CMK (cell line): Measurements from ENCODE around the gene TMEM53.

Source experiments
- DNase-seq: peaks from one replicate; pipeline ENCODE4 v3.0.0-alpha.2; 2010; ENCODE audit warnings: low read depth

The TMEM53 gene

GRCh38 chr1:44696789-44697345 lies 22.6 kb upstream of the TMEM53 start:
- DNase-seq = no peak

- no peak for DNase-seq
Measured at GRCh38 chr1:44696101-44696500, 21.8 kb upstream of the TMEM53 start.

- no peak for DNase-seq
Measured at GRCh38 chr1:44695671-44696070, 21.4 kb upstream of the TMEM53 start.

GRCh38 chr1:44694863-44695478 lies 20.7 kb upstream of the TMEM53 start:
- DNase-seq = no peak

- DNase-seq = no peak
Measured at GRCh38 chr1:44693900-44694299, 19.6 kb upstream of the TMEM53 start.

- DNase-seq = no peak
Measured at GRCh38 chr1:44693159-44693558, 18.9 kb upstream of the TMEM53 start.

- no peak for DNase-seq
Measured at GRCh38 chr1:44689447-44689765, 15.1 kb upstream of the TMEM53 start.

GRCh38 chr1:44688760-44689446 lies 14.6 kb upstream of the TMEM53 start:
- DNase-seq = no peak

GRCh38 chr1:44685881-44686280 lies 11.6 kb upstream of the TMEM53 start:
- no peak for DNase-seq

- DNase-seq = no peak
Measured at GRCh38 chr1:44685218-44685617, 10.9 kb upstream of the TMEM53 start.

- no peak for DNase-seq
Measured at GRCh38 chr1:44684525-44684924, 10.2 kb upstream of the TMEM53 start.

- DNase-seq = no peak
Measured at GRCh38 chr1:44682883-44683265, 8.6 kb upstream of the TMEM53 start.

GRCh38 chr1:44681905-44682882 lies 7.9 kb upstream of the TMEM53 start:
- DNase-seq = no peak

- no peak for DNase-seq
Measured at GRCh38 chr1:44679468-44679867, 5.2 kb upstream of the TMEM53 start.

- DNase-seq = no peak
Measured at GRCh38 chr1:44678626-44679025, 4.3 kb upstream of the TMEM53 start.

- DNase-seq = no peak
Measured at GRCh38 chr1:44678120-44678519, 3.8 kb upstream of the TMEM53 start.

- DNase-seq = no peak
Measured at GRCh38 chr1:44677201-44677766, 3.0 kb upstream of the TMEM53 start.

GRCh38 chr1:44676484-44677200 lies 2.4 kb upstream of the TMEM53 start:
- no peak for DNase-seq

- no peak for DNase-seq
Measured at GRCh38 chr1:44675186-44675585, 905 bp upstream of the TMEM53 start.

GRCh38 chr1:44673675-44674112 lies 587 bp downstream of the TMEM53 start:
- DNase-seq = no peak

- no peak for DNase-seq
Measured at GRCh38 chr1:44672961-44673674, 1.2 kb downstream of the TMEM53 start.
